Ecto neural progenitor cell (in vitro differentiated cells): ENCODE data around the gene ODAD2.
A peak's percentile ranks its signal among the peaks of the same experiment; 100 is the strongest.

Experiments
- DNase-seq: peaks from one replicate; pipeline ENCODE4 v3.0.0-alpha.2; 2018; ENCODE audit warnings: low spot score

The ODAD2 gene

DNA sequence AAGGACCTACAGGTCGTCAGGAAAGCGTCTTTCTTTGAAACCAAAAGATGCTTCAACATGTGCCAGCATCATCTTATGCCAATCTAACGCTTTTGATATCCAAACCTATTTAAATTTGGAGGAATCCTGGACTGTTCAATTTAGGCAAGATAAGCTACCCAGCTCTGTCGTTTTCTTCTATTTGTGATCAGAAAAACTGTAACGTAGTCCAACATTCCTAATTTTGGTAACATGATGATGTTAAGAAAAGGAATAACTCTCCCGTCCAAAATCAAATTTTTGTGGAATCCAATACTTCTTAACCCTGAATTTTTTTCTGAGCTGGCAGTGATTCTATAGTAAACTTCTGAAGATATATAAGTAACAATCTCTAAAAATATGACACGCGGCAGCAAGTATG, 160.0 kb downstream of the ODAD2 start:
- no peak for DNase-seq

DNA sequence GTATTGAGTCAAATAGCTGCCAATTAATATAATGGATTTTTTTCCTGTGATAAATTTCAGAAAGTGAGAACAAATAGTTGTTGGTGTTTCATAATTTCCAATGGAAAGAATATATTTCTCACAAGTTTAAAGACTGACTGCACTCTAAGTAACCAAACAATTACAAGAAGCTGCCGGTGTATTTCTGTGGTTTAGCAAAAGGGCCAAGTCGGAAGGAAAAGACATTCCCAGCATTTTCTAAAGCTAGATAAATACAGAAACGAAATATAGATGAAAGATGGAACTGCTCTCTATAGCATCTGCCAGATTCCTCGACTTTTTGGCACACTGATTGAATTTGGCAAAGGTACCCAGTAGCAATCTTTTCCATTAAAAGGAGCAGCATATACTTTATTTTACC, 160.5 kb downstream of the ODAD2 start:
- DNase-seq = no peak

DNA sequence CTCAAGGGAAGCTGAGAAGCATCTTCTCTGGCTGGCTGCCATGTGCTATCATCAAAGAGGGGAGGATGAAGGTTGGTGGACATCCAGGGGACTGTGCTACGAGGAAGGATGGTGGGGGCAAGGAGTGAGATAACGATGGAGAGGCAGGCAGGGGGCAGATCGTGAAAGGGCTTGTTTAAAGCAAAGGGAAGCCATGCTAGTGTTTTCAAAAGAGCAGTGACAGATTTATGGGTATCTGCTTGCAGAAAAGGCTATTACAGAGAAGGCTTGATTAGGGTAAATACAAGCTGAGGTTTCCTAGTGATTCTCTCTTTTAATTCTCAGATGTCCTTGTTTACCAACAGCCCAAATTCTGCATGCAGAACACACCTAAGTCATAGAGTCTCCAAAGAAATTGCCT, 164.4 kb downstream of the ODAD2 start:
- no peak for DNase-seq

DNA sequence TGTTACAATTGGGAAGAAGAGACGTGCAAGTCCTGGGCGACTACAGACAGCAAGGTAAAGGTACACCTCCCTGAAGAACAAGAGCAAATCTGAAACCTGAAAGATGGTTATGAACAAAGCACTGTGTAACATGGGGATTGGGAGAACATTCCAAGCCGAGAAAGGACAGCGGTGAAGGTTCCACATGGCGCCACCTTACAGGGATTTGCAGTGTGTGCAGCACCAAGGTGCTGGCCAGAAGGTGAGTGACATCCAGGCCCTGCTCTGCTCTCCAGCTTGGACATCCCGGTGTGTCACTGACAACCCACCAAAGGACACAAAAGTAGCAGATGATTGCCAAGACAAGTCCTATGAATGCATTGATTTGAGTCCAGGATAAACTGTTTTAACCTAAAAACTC, 165.1 kb downstream of the ODAD2 start:
- DNase-seq = no peak

DNA sequence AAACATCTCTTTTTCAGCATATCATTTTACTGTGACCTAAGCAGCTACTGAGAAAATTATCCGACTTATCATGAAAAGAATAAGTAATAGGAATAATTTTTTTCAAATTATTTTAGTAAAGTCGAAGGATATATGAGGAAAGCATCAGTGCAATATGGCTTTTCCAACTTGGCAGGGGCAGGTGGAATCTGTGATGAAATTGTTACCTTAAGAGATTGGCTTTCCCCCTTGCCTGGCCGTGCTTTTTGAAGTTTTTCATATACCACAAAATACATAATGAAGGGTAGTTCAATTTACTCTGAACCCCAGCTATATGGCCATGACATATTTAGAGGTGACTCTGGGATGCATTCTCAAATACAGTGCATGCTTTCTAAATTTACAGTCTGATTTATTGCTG, 166.1 kb downstream of the ODAD2 start:
- no peak for DNase-seq

DNA sequence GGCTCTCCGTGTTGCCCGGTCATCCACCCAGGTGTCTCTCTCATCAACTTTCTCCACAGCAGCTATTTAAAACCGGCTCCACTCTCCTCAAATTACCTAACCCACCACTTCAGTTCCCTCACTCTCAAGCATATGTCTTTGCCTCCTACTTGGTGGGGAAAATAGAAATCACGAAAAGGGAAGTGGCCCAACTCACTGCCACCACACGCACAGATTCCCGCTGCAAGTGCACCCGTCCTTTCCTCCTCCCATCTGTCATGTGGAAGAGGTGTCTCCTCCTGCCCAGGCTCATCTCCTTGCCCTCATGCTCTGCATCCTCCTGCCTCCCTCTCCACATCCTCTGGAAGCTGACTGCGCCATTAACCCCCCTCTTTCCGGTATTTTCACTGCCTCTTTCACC, 172.5 kb downstream of the ODAD2 start:
- no peak for DNase-seq

DNA sequence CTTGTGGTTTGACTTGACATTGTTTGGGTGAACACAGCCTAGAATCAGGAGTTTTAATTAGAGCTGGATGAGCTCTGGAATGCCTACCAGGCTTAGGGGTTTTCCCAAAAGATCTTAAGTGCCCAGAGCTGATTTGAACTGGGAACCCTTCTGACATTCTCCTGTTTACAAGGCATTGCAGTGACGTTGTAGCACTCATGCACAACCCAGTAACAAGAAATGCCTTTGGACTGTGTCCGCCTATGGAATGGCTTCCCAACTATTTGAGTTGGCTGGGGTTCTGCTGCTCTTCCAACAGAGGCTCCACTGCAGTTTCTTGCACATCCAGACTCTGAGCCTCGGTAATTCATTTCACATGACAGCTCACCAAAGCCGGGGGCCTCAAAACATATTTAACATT, 176.6 kb downstream of the ODAD2 start:
- no peak for DNase-seq

DNA sequence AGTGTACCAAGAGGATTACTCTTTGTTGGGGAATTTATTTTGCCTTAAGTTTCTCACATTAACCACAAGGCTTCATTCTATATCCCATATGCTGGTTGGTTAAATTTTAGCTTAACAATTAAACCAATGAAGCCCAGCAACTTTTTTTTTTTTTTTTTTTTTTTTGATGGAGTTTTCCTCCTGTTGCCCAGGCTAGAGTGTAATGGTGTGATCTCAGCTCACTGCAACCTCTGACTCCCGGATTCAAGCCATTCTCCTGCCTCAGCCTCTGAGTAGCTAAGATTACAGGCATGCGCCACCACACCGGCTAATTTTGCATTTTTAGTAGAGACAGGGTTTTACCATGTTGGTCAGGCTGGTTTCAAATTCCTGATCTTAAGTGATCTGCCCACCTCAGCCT, 178.2 kb downstream of the ODAD2 start:
- DNase-seq = no peak

DNA sequence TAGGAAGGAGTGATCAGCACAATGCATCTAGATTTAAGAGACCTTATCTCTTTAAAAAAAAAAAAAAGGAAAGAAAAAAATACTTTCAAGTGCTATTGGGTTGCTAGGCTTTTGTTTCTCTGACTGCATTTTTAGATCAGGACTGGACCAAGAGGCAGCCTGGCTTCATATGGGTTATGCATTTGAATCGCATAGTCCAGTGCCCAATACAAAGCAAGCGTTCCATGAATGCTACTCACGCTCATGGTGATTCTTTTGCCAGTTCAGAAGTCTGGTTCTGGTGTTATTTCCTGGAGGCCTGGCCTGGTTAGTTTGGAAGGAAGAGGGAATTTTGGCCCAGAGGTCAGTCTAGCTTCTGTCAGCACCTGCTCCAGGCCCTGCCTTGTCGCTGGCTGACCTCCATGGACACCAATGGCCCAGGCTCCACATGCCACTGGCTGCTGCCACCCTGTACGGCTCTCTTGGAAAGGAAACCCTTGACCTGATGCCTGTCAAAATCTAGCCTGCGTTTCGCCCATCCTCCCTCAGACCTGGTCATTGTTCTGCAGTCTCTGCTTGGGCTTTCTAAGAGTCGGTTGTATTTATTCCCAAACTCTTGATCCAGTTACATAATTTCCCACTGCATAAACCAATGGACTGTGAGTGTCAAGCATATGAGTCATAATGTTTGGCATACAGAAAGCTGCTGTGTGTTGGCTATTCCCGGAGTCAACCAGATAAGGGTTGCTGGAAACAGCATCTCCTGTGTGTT, 178.9 kb downstream of the ODAD2 start:
- DNase-seq = no peak

DNA sequence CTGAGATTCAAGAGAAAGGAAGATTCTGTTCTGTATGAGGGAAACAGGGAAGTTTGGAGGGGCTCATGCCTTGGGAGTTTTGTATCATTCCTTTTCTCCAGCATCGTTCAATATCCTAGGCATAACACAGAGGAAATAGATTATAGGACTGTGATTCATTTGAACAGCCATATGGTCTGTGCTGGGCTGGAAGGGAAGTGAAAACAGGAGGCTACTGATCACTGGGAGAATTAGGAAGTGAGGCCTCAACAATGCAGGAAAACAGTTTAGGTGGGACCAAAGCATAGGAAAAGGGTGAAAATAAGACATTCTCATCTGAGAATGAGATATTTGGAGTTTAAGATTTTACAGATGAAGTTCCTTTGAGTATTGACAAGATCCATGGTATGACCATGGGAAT, 182.6 kb downstream of the ODAD2 start:
- no peak for DNase-seq

DNA sequence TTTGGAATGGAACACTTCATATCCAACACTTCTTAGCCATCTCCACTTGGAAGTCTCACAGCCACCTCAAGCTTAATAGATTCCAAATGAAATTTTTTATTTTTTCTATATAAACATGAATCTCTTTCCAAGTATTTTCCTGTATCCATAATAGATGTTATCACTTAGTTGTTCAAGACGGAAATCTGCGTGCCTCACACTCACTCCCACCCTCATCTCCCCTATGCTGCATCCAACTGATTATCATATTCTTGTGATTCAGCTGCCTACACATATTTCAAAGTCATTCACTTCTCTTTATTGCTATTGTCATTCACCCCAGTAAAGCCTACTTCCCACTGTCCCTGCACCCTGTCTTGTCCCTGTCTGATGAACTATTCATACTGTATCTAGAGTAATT, 183.0 kb downstream of the ODAD2 start:
- no peak for DNase-seq

DNA sequence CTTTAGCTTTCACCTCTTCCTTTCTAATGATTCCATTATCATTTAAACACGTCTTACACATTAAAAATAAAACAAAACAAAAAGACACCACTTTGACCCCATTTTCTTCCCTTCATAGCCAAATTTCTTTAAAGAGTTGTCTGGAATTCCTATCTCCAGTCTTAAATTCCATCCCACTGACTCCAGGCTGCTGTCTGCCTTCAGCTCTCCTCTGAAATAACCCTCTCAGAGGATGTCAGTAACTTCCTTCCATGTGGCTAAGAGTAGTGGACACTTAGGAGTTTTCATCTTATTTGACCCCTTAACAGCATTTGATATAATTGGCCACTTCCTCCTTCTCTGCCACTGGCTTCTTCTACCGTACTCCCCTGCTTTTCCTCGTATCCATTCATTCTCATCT, 183.6 kb downstream of the ODAD2 start:
- no peak for DNase-seq

DNA sequence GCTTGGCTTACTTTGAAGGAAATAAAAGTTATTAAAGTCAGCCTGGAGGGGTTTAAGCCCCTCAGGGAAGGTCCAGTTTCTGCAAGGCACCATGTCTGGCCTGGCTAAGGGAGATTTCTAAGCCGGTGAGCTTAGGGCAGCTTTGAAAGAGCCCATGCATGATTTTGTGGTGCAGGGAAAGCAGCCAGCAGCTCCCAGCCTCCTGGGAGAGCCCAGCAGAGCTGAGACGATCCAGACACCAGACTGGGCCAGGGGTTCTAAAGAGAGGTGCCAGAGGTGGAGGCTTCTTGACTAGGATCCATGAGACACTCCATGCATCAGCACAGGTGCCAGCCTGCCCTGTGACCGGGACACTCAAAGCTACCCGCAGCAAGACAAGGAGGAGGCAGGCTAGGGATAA, 193.7 kb downstream of the ODAD2 start:
- DNase-seq = no peak

DNA sequence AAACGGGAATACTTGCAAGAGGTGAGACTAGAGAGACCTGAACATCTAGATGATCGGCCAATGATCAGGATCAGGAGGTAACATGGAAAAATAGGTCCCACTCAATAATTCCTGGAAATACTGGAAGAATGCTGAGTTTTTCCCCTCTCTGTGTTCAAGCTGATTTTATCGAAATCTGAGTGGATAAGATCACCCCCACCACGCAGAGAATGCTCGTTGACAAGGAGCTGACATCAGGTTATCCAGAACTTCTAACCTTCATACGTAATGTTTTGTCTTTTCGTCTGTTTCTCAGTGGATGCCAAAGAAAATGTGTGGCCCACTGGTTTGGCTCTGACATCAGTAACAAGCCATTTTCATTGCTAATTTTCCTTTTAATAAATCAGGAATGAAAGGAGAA, 194.7 kb downstream of the ODAD2 start:
- DNase-seq = no peak

DNA sequence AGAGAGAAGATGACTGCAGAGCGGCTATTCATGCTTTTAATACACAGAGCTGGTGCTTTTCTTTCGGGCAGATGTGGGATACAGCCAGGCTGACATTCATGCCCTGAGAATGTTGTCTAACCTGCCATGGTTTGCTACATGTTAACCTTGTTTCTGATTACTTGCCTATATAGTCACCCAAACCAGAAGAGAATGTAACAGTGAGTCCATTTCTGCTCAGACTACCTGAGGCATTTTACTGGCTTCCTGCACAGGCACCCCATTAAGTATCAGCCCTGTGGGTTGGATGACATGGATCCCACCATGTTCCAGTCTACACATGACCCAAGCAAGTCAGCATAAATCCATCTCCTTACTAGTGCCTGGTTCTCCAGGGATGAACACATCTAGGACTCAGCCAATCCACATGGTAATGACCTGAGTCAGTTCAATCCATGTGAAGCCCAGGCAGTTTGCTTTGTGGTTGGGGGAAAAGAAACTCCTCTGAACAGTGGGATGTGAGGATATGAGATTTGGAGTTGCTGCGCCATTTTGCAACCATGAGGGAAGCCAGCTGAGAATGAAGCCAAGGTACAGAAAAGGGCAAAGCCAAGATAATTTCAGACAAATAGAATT, 197.6 kb downstream of the ODAD2 start:
- DNase-seq = no peak

DNA sequence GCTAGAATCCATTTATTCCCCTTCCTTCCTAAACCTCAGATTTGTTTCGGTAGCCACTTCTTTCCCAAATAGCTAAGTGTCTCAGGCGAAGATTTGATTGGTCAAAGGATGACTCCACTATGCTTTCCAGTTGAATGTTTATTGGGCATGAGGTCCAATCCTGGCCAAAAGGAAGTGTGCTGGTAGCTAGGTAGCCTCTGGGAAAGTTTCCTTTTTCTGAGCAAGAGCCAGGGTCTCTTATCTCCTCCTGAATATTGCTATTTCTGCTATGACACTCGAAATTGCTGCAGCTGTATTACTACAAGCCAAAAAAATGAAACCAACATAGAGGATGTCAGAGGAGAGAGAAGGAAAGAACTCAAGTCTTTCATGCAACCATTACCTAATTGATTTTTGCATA, 199.8 kb downstream of the ODAD2 start:
- no peak for DNase-seq

DNA sequence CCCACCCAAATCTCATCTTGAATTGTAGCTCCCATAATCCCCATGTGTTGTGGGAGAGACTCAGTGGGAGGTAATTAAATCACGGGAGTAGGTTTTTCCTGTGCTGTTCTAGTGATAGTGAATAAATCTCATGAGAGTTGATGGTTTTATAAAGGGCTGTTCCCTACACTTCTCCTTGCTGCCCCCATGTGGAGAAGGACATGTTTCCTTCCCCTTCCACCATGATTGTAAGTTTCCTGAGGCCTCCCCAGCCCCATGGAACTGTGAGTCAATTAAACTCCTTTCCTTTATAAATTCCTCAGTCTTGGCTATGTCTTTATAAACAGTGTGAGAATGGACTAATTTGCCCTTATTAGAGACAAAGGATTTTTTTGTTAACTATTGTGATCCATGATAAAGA, 204.7 kb downstream of the ODAD2 start:
- DNase-seq = no peak

DNA sequence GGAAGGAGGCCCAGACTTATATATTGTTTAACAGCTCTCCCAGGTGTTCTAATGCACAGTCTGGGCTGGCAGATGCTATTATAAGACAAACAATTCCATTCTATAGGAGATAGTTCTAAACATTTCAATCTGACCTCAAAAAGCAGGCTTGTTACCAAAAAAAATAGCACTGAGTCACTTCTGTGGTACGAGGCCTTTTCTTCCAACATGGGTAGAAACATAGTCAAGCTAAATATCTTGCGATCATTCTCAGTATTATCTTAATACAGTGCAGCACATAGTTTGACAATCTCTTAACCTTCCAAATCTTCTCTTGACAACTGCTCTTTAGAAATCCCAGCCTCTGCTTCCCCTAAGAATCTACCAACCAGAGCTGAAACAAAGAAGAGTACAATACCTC, 206.7 kb downstream of the ODAD2 start:
- DNase-seq = no peak

DNA sequence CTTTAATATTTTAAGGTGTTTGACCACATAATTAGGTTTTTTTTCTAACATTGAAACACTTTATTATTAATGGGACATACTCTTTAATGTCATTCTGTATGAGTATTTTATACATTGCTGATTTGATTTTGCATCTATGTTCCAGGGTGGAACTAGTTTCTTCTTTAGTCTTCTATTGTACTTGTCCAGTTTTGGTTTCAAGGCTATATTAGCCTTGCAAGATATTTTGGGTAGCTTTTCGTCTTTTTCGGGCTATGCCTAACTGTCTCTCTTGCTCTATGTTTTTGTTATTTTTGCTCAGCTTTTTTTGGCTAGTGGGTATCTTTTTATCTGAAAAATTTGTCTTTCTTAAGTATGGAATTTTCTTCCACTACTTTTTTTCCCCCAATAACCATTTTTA, 214.6 kb downstream of the ODAD2 start:
- no peak for DNase-seq

DNA sequence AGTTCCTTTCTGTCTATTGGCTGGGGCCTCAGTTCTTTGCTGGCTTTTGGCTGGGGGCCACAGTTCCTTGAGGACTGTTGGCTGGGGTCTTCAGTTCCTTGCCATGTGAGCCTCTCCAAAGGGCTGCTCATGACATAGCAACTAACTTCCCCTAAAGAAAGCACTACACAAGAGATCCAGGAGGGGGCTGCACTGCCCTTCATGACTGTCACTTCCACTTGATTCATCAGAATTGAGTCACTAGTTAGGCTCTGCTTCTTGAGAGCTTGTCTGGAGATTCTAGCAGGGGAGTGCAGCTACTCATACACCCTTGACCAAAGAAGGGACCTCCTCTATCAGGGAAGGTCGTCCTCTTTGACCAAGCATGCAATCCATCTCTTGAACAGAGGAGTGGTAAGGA, 215.2 kb downstream of the ODAD2 start:
- peak; percentile 58 for DNase-seq

DNA sequence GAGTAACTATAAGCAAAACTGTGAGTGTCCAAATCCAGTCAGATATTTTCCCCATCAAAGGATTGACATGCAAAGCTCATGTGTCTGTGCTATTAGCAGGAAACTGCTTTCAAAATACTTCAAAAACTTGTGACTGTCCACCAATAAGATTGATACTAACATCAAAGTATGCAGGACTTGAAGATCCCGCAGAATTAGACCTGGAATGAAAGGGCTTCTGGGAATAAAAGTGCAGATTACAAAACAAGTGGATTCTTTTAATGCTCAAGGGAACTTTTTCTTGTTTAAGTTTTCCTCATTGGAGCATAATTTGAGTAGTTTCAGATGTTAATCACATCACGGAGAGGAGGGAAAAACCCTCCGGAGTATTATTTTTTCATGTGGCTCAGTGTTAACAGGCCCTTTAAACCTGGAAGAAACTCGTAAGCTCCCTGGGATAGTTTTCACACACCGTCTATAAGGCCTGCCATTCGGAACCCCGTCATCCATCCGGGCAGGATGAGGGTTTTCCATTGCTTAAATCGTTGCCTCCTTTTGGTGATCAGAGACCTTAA, 219.3 kb downstream of the ODAD2 start:
- DNase-seq = no peak

DNA sequence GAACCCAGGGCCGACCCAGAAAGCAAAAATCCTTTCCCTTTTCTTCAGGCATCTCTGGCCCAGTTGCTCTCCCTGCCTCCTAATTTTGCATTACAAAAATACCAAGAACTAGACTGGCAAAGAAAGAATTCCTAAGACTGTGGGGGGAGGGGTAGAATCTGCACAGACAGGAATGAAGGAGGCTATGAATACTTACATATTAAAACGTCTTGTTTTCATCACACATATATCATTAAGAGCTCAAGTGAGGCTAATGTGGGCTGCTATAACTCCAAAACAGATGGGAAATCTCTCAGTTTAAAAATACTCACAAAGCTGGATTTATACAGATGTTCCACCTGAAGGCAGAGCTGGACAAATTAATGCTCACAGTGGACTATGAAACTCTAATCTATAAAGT, 224.0 kb downstream of the ODAD2 start:
- no peak for DNase-seq

DNA sequence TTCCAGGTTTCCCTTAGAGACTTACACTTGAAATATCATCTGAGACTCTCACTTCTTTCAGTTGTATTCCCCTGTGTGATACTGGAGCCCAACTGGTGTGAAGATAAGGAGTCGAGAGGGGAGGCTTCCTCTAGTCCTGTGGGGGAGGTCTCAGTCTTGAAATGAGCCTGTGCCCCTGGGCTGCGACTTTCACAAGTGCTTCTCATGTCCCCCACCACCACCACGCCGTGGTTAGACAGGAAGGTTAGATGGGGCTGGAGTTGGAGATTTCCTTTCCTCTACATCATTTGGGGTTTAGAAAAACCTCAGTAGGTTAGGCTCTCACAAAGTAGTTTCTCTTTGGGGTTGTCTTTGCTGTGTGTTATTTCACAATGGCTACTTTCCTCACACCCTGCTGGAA, 227.6 kb downstream of the ODAD2 start:
- DNase-seq = no peak

DNA sequence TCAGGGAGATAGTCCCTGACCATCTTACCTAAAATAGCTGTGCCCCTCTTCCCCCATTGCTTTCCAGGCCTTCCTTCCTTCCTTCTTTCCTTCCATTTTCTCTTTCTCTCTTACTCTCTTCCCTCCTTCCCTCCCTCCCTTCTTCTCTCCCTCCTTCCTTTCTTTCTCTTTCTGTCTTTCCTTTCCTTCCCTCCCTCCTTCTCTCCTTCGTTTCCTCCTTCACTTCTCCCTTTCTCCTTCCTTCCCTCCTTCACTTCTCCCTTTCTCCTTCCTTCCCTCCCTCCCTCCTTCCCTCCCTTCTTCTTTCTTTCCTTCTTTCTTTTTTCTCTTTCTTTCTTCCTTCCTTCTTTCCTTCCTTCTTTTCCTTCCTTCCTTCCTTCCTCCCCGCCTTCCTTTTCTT, 228.7 kb downstream of the ODAD2 start:
- DNase-seq = no peak
